WTC11 (cell line): ENCODE data around the gene C17orf100. TPM values are rescaled to one million over a fixed set of nuclear protein-coding genes. Genes with fewer than 3 reads are reported as not detected.
A peak's percentile ranks its signal among the peaks of the same experiment; 100 is the strongest.

Source experiments
- ATAC-seq: fragments of 200-7000 bp; cut with Tn5 transposase; 2 replicates; pipeline ENCODE4 v1.10.0; 2021; ENCODE audit warnings: mild to moderate bottlenecking, moderate library complexity
- CTCF ChIA-PET: fragments of 300-600 bp; sonication (Branson Sonifier 250); formaldehyde crosslinking; loops from one replicate; lab custom pipeline; 2021; ENCODE audit warnings: antibody characterized with exemption; lab: Charles Lee
- POLR2A ChIA-PET: fragments of 350-600 bp; sonication (Branson Sonifier 250); formaldehyde crosslinking; loops from one replicate; lab custom pipeline; 2021; ENCODE audit warnings: antibody characterized with exemption; lab: Charles Lee
- DNase-seq: peaks from one replicate; pipeline ENCODE4 v3.0.0; 2021; ENCODE audit warnings: low spot score
- H3K27ac Mint-ChIP-seq: 2 replicates; pipeline ENCODE4 v1.8.0; 2021; ENCODE audit warnings: mixed read lengths
- H3K27me3 Mint-ChIP-seq: 2 replicates; pipeline ENCODE4 v1.8.0; 2021; ENCODE audit warnings: low read depth, mild to moderate bottlenecking, moderate library complexity, mixed read lengths
- H3K36me3 Mint-ChIP-seq: 2 replicates; pipeline ENCODE4 v1.8.0; 2021; ENCODE audit warnings: mixed read lengths
- H3K4me1 Mint-ChIP-seq: 2 replicates; pipeline ENCODE4 v1.8.0; 2022; ENCODE audit warnings: mixed read lengths
- H3K4me3 Mint-ChIP-seq: 2 replicates; pipeline ENCODE4 v1.8.0; 2021; ENCODE audit warnings: mild to moderate bottlenecking, moderate library complexity, mixed read lengths
- H3K9me3 Mint-ChIP-seq: 2 replicates; pipeline ENCODE4 v1.8.0; 2021; ENCODE audit warnings: mixed read lengths
- CDX4 ChIP-seq: fragments of 250-450 bp; sonication (Bioruptor Pico); IDR thresholded peaks from 2 replicates; pipeline ENCODE4 v1.9.0; 2021; ENCODE audit warnings: moderate library complexity, mild to moderate bottlenecking, inconsistent platforms, borderline replicate concordance
- CTCF ChIP-seq: fragments of 200-600 bp; IDR thresholded peaks from 2 replicates; pipeline ENCODE4 v1.8.0; 2022; ENCODE audit warnings: antibody characterized with exemption
- ERG ChIP-seq: fragments of 250-450 bp; sonication (Bioruptor Pico); IDR thresholded peaks from 2 replicates; pipeline ENCODE4 v1.8.0; 2021; ENCODE audit warnings: mild to moderate bottlenecking
- ETV6 ChIP-seq: sonication (generic); formaldehyde crosslinking; IDR thresholded peaks from 2 replicates; pipeline ENCODE4 v1.8.1; 2022; ENCODE audit warnings: mild to moderate bottlenecking, missing genetic modification reagents
- FOXK1 ChIP-seq: sonication (generic); formaldehyde crosslinking; IDR thresholded peaks from 2 replicates; pipeline ENCODE4 v1.8.0; 2022; ENCODE audit warnings: mild to moderate bottlenecking, moderate library complexity, missing genetic modification reagents
- FOXP4 ChIP-seq: sonication (generic); formaldehyde crosslinking; IDR thresholded peaks from 2 replicates; pipeline ENCODE4 v1.8.0; 2022; ENCODE audit warnings: mild to moderate bottlenecking, missing genetic modification reagents
- HMGXB4 ChIP-seq: sonication (generic); formaldehyde crosslinking; IDR thresholded peaks from 2 replicates; pipeline ENCODE4 v1.8.1; 2023; ENCODE audit warnings: mild to moderate bottlenecking, moderate library complexity, missing genetic modification reagents
- IRF2 ChIP-seq: sonication (generic); formaldehyde crosslinking; IDR thresholded peaks from 2 replicates; pipeline ENCODE4 v1.8.0; 2022; ENCODE audit warnings: low read depth, missing genetic modification reagents, borderline replicate concordance
- KAT7 ChIP-seq: sonication (generic); formaldehyde crosslinking; IDR thresholded peaks from 2 replicates; pipeline ENCODE4 v1.8.1; 2023; ENCODE audit warnings: missing genetic modification reagents, mild to moderate bottlenecking, borderline replicate concordance
- MAX ChIP-seq: sonication (generic); formaldehyde crosslinking; IDR thresholded peaks from 2 replicates; pipeline ENCODE4 v1.8.0; 2022; ENCODE audit warnings: mild to moderate bottlenecking, missing genetic modification reagents
- MXD4 ChIP-seq: fragments of 250-450 bp; sonication (Bioruptor Pico); IDR thresholded peaks from 2 replicates; pipeline ENCODE4 v1.8.0; 2021; ENCODE audit warnings: mild to moderate bottlenecking, moderate library complexity, borderline replicate concordance
- MYBL2 ChIP-seq: sonication (generic); formaldehyde crosslinking; IDR thresholded peaks from 2 replicates; pipeline ENCODE4 v1.8.1; 2023; ENCODE audit warnings: mild to moderate bottlenecking, moderate library complexity, missing genetic modification reagents
- OVOL2 ChIP-seq: fragments of 250-450 bp; sonication (Bioruptor Pico); IDR thresholded peaks from 2 replicates; pipeline ENCODE4 v1.9.0; 2021; ENCODE audit warnings: mild to moderate bottlenecking, borderline replicate concordance
- PRRX2 ChIP-seq: fragments of 250-450 bp; sonication (Bioruptor Pico); IDR thresholded peaks from 2 replicates; pipeline ENCODE4 v1.8.0; 2021; ENCODE audit warnings: mild to moderate bottlenecking
- RORB ChIP-seq: fragments of 250-450 bp; sonication (Bioruptor Pico); IDR thresholded peaks from 2 replicates; pipeline ENCODE4 v1.9.0; 2021; ENCODE audit warnings: mild to moderate bottlenecking
- SMAD3 ChIP-seq: sonication (generic); formaldehyde crosslinking; IDR thresholded peaks from 2 replicates; pipeline ENCODE4 v1.8.0; 2022; ENCODE audit warnings: missing genetic modification reagents, mild to moderate bottlenecking, borderline replicate concordance
- ZMAT4 ChIP-seq: fragments of 250-450 bp; sonication (Bioruptor Pico); IDR thresholded peaks from 2 replicates; pipeline ENCODE4 v1.9.0; 2021; ENCODE audit warnings: mild to moderate bottlenecking
- ZNF138 ChIP-seq: sonication (generic); formaldehyde crosslinking; conservative IDR thresholded peaks from 2 replicates; pipeline ENCODE4 v1.8.1; 2022; ENCODE audit warnings: mild to moderate bottlenecking, moderate library complexity, missing genetic modification reagents
- ZNF219 ChIP-seq: sonication (generic); formaldehyde crosslinking; IDR thresholded peaks from 2 replicates; pipeline ENCODE4 v1.8.0; 2023; ENCODE audit warnings: missing genetic modification reagents, mild to moderate bottlenecking, borderline replicate concordance
- ZNF263 ChIP-seq: sonication (generic); formaldehyde crosslinking; IDR thresholded peaks from 2 replicates; pipeline ENCODE4 v1.8.1; 2022; ENCODE audit warnings: low read depth, mild to moderate bottlenecking, moderate library complexity, missing genetic modification reagents
- ZNF671 ChIP-seq: fragments of 250-450 bp; sonication (Bioruptor Pico); IDR thresholded peaks from 2 replicates; pipeline ENCODE4 v1.8.0; 2021; ENCODE audit warnings: mild to moderate bottlenecking
- total RNA-seq: library from RNA; stranded (reverse); gene quantifications from 3 replicates; pipeline ENCODE4 v1.2.3, GENCODE V29; 2021

Gene C17orf100
- total RNA-seq, 1 experiment from 2014 or later = 2.7 TPM

- TF ChIP-seq RORB (no peak), IRF2 (CRISPR knock-in tag) (no peak), CDX4 (no peak), PRRX2 (CRISPR knock-in tag) (no peak), ZNF219 (CRISPR knock-in tag) (no peak), MXD4 (CRISPR knock-in tag) (no peak)
These were observed 12.5 kb upstream of the C17orf100 start (continued) for GRCh38 chr17:6639014-6639585.

GRCh38 chr17:6639586-6640535, 11.7 kb upstream of the C17orf100 start:
- H3K4me3 Mint-ChIP-seq = peak overlapping the region; percentile 88
- ChIA-PET POLR2A (interaction anchor here (0.5 kb wide), 1 partner anchor 32 kb away, joined by 3 read pairs; no protein-coding TSS in a partner anchor), CTCF (interaction anchor here (0.5 to 2.4 kb wide), 6 partner anchors 9 to 365 kb away, joined by 3 to 5 read pairs (median 4); partner anchors contain the start of genes C17orf100 and MED31)
- no peaks in the 10 kb centered on the region for H3K9me3 Mint-ChIP-seq
- no peak overlapping the region for H3K27ac Mint-ChIP-seq
- TF ChIP-seq ZNF219 (CRISPR knock-in tag) (no peak), HMGXB4 (CRISPR knock-in tag) (no peak; the same call in 1 of the 2 replicates)
- ATAC-seq (peak; percentile 11), DNase-seq (peak; percentile 29)
- peaks cover 28% of the 10 kb centered on the region for H3K36me3 Mint-ChIP-seq
- peaks cover 23% of the 10 kb centered on the region for H3K4me1 Mint-ChIP-seq
- no peaks in the 10 kb centered on the region for H3K27me3 Mint-ChIP-seq

- Mint-ChIP-seq H3K36me3 (peaks cover 27% of the 10 kb centered on the region), H3K27me3 (no peaks in the 10 kb centered on the region), H3K27ac (peak within 1 kb of the TSS; percentile 99), H3K9me3 (no peaks in the 10 kb centered on the region), H3K4me3 (peak within 1 kb of the TSS; percentile 88), H3K4me1 (peaks cover 23% of the 10 kb centered on the region)
- ChIA-PET POLR2A (no interaction called here), CTCF (interaction anchor here (0.5 to 2.4 kb wide), 5 partner anchors 8 to 364 kb away, joined by 3 to 5 read pairs (median 3); partner anchors contain the start of genes C17orf100 and MED31)
- DNase-seq = peak; percentile 92
- peak; percentile 90 for ATAC-seq
- TF ChIP-seq PRRX2 (CRISPR knock-in tag) (peak; percentile 8; the same call in 1 of the 2 replicates), ERG (CRISPR knock-in tag) (0 out of 2 replicates have a peak, but pooled peaks have one; percentile 34), MYBL2 (CRISPR knock-in tag) (peak; percentile 32), CTCF (no peak), SMAD3 (no peak), ZNF263 (CRISPR knock-in tag) (no peak), OVOL2 (CRISPR knock-in tag) (no peak), ZNF138 (CRISPR knock-in tag) (no peak), ZNF671 (CRISPR knock-in tag) (no peak), KAT7 (CRISPR knock-in tag) (no peak), FOXK1 (CRISPR knock-in tag) (peak; percentile 54; the same call in 1 of the 2 replicates), ZMAT4 (CRISPR knock-in tag) (peak; percentile 5; the same call in 1 of the 2 replicates), ETV6 (CRISPR knock-in tag) (peak; percentile 74), MAX (CRISPR knock-in tag) (peak; percentile 37; the same call in 1 of the 2 replicates), FOXP4 (peak; percentile 87)
These were observed 10.9 kb upstream of the C17orf100 start, which contains the start of the genes KIAA0753 and TXNDC17 for GRCh38 chr17:6640536-6641246. Gene KIAA0753 (minus strand): TSS chr17:6640711. CDS start chr17:6635103, 5,608 bp downstream. Gene TXNDC17 (plus strand): TSS chr17:6641060. CDS start chr17:6641083, 23 bp downstream.
